SIG-M5 treated with dmso at 0.1 percent for 504 hours (cell line): Measurements from ENCODE around the gene STARD6.
"Not testable (repeated sequence)": the region's sequence is repeated elsewhere in the genome, so short reads cannot be mapped to it uniquely, and the experiment has no call there.

ENCODE experiments used
- DNase-seq: peaks from one replicate; lab custom pipeline; 2025; ENCODE audit not compliant: unreplicated experiment; lab: John Stamatoyannopoulos, UW

The STARD6 gene, protein sequence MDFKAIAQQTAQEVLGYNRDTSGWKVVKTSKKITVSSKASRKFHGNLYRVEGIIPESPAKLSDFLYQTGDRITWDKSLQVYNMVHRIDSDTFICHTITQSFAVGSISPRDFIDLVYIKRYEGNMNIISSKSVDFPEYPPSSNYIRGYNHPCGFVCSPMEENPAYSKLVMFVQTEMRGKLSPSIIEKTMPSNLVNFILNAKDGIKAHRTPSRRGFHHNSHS

DNA sequence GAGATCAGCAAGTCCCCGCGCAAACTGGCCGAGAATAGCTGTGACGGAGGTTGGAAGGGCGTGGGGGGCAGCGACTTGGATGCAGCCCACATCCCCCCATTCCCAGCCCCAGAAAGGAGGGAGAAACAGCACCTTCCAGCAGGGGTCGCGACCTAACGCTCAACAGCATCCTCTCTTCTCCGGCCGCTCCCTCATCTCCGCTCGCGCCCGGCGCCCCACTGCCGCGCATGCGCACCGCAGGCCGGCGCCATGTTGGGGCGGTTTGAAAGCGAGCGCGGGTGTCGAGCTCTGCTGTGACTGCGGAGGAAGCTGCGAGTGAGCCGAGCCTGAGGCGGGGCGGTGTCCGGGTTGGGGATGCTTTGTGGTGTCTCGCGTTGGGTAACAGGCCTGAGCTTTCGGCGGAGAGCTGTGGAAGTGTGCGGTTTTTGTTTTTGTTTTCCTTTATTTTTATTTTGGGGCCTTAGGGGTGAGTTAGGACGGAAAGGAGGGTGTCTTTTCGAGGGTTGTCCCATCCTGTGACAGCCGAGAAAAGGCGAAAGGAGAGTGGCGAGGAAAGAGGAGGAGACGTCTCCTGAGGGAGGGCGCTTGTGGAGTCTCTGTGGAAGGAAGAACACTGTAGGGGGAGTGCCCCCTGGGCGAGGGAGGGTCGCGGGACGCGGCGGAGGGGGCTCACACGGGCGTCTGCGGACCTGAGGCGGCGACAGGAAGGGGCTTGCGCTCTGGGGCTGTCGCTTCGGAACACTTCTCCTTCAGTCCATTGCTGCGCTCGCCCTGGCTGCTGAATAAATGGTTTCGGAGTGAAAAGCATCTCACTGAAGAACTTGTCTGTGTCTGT lies at the start of gene STARD6, which contains the start of gene C18orf54:
STARD6 (minus strand) TSS at position 199 of the 835 bp plus-strand sequence. CDS start 3,285 bp downstream, outside the sequence.
C18orf54 (plus strand) TSS at position 247 of the 835 bp plus-strand sequence. CDS start 2,667 bp downstream, outside the sequence.
- peak; percentile 88 for DNase-seq

- DNase-seq, result no peak
These were observed 47.6 kb upstream of the STARD6 start for GRCh38 chr18:54405290-54405689.

GRCh38 chr18:54396760-54397159 lies 39.1 kb upstream of the STARD6 start:
- no peak for DNase-seq

DNA sequence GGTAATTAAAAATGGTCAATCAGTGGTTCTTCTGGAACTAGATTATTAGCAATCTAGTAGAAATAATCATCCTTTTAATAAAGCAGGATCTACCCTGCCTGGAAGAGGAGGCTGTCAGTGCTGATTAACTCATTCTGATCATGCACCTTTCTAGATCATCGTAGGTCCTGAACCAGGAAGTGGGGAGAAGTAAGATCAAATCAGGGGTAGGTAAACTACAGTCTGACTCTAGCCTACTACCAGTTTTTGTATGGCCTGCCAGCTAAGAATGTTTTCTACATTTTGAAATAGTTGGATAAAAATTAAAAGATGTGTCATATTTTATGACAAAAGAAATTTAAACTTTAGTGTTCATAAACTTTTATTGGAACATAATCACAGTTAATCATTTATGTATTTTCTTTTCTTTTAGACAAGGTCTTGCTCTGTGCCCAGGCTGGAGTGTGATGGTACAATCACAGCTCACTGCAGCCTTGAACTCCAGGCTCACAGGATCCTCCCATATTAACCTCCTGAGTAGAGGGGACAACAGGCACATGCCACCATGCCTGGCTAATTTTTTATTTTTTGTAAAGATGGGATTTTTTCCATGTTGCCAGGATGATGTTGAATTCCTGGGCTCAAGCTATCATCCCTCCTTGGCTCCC lies 36.1 kb upstream of the STARD6 start:
- DNase-seq, result no peak

DNA sequence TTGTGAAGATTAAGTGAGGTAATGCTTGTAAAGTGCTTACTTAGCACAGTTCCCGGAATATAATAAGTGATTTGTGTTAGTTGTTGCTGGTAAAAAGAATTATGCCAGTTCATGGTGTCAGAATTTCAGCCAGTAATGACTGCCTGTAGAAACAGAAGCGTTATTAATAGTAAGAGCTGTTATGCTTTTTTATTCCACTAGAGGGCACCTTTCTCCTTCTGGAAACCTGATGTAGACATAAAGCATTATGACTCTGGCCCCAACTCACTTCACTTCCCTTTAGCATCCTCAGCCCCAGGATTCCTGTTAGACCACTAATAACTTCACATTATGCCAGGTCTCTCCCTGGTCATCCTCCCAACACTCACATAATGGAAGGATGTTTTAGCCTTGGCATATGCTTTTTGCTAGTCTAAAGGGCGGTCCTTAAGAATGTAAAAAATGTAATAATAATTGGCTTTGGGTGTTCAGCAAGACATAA lies 34.9 kb upstream of the STARD6 start:
- DNase-seq, result peak; percentile 82

DNA sequence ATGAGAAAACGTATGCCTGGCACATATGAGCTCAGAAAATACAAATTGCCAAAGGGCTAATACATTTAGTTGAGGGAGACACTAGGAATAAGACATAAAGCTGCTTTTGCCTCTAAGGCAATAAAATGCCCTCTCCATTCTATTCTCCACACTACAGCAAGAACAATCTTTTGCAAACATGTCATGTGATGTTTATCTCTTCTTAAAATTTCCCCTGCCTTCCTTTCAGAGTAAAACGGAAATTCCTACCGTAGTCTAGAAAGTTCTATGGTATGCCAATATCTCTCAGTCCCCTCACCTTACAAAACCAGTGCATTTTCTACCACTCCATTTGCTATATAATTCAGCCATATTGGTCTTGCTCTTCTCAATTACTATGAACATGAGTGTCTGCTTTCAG lies 33.2 kb upstream of the STARD6 start:
- no peak for DNase-seq

DNA sequence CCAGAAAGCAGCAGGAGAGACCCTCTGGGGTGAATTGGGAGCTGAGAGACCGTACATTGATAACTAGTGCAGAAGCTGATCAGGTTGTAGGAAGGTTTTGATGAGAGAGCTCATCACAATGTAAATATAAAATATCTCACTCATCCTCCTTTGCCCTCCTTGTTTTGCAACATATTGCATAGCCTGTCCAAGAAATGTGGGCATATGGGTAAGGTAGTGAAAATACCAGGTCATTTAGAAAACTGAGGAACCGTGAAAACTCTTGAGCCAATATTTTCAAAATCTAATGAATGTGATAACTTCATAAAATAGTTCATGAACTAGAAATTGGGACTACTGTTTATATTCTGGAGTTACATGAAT lies 31.5 kb upstream of the STARD6 start:
- no peak for DNase-seq

GRCh38 chr18:54388203-54389142 lies 30.8 kb upstream of the STARD6 start:
- peak; percentile 57 for DNase-seq

GRCh38 chr18:54387631-54388030 lies 30.0 kb upstream of the STARD6 start:
- no peak for DNase-seq

DNA sequence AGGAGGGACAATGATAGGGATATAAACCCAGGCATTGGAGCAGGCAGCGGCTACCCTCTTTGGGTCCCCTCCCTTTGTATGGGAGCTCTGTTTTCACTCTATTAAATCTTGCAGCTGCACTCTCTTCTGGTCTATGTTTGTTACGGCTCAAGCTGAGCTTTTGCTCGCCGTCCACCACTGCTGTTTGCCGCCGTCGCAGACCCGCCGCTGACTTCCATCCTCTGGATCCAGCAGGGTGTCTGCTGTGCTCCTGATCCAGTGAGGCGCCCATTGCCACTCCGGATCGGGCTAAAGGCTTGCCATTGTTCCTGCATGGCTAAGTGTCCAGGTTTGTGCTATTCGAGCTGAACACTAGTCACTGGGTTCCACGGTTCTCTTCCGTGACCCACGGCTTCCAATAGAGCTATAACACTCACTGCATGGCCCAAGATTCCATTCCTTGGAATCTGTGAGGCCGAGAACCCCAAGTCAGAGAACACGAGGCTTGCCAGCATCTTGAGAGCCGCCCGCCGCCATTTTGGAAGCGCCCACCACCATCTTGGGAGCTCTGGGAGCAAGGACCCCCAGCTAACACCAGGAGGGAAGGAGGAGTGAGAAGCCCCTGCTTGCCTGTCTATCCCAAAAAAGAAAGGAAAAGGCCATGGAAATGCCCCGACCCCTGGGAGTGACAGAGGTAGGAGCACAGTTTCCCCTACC lies 29.3 kb upstream of the STARD6 start:
- not testable (repeated sequence) for DNase-seq

DNA sequence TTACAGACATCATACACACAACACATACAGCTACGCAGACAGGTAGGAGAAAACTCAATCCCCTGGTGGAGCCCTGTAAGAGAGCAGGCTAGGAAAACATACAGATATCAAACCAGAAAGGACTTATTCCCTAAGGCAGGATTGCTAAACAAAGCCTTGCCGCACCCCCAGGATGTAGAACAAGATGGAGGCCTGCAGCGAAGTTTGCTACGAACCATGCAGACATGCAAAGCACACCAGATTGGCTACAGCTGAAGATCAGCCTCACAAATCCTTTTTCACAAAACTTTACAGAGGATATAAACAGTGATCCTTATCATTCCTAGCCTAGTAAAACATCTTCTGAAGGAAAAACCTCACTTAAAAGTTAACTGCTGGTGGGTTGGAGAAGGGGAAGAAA lies 28.4 kb upstream of the STARD6 start:
- no peak for DNase-seq

DNA sequence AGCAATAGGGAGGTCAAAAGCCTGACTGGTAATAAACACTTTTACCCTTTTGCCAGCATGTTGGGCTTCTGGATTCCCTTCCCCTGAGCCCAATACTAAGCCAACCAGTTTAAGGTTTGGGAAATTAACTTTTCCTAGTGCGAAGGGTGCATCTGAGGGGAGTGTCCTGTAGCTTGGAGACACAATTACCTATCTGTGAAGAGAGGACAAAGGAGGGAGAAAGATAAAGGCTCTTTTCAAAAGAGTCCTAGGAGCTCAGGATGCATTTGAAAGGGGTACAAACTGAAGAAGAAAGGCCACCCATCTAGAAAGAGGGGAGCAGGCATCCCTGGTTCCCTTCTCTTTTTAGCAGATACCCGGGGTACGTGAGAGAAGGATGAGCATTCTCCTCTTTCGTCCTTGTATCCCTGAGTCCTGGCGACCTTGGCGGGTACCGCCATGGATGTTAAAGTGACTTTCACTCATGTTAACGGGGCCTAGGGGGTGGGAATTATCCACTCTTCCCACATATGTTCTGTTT lies 25.1 kb upstream of the STARD6 start:
- no peak for DNase-seq

DNA sequence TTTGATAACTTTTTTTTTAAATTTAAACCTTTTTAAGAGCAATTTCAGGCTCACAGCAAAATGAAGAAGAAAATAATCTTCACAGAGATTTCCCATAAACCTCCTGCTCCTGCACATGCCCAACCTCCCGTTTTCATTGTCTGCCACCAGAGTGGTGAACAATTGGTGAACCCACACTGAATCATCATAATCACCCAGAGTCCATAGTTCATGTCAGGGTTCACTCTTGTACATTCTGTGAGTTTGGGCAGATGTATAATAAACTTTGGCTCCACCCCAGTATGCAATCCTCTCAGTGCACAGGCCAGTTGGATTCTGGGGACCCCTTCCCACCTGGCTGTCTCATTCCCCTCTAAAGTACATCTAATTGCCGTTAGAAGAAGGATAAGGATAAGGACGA lies 24.4 kb upstream of the STARD6 start:
- no peak for DNase-seq

GRCh38 chr18:54381640-54382039 lies 24.0 kb upstream of the STARD6 start:
- DNase-seq, result no peak

DNA sequence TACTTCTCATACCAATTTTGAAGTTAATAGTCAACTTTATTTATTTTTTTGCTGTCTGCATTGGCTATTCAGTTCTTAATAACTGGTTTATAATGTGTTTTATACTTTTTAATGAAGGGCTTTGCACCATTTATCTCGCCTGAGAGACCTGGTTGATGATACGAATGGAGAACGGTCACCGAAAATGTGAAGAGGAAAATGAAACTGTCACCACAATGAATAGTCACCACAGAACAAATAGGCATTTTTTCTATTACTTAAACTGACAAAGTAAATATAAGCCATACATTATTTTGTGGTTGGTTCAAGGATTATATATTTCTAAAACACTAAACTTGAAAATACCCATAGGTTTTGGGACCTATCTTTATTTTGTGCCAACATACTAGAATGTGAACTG lies 20.4 kb upstream of the STARD6 start:
- no peak for DNase-seq

GRCh38 chr18:54360406-54360805 lies 2.7 kb upstream of the STARD6 start:
- DNase-seq, result no peak

GRCh38 chr18:54359233-54359632 lies 1.6 kb upstream of the STARD6 start:
- DNase-seq, result no peak

DNA sequence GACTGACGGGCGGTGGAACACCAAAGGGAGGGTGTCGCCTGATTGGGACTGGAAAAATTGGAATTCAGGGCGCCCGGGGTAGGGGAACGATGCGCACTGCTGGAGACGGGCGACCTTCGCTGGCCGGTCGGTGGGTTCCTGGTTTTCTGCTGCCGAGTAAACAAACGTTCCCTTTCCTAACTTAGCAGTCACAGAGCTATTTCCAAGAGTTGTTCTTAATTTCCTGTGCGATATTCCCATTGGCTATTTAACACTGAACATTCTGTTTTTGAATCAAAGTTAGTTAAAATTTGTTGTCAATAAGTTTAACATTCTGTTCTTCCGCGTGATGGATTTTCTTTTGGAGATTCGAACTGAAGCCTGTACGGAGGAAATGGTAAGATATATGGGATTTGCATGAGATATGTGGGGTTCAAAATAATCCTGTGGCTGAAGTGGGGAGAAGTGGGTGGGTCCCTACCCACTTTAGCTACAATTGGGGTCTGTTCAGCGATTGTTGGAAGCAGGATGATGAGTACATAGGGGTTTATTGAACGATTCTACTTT lies 910 bp upstream of the STARD6 start:
- DNase-seq, result peak; percentile 65

DNA sequence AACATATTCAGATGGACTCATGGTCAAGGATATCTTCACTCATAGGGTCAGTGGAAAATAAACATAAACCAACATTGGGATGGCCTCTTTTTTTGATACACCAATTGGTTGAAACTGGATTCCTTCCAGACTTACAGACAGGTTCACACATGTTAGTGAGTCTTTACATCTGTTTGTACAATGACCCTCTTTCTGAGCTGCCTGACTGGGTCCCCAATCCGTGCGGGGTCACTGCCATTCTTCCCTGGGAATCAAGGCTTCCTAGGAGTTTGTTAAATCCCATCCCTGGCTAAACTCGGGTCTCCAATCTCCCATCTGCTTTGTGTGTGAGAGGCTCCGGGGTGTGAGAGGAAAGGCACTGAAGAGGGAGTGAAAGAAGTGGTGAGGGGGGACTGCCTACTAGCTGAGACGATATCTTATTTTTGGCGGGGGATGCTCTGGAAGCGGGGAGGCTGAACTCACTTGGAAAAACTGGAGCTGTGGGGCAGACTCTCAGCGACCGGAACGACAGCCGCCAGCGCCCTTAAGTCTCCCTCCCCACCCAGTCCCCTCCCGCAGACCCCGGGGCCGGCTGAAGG lies 487 bp downstream of the STARD6 start:
- peak; percentile 23 for DNase-seq
